HepG2 (cell line): Measurements from ENCODE around the gene SMARCC1. TPM values are rescaled to one million over a fixed set of nuclear protein-coding genes. Genes with fewer than 3 reads are reported as not detected.

Source experiments
- CHD2 ChIP-seq: IDR thresholded peaks from 2 replicates; pipeline ENCODE4 v1.6.1; 2011; ENCODE audit warnings: low read depth, low read length, improper control_type of control experiment
- EEA1 ChIP-seq: sonication (generic); formaldehyde crosslinking; IDR thresholded peaks from 2 replicates; pipeline ENCODE4 v1.5.1; 2020; ENCODE audit warnings: mild to moderate bottlenecking, missing genetic modification reagents, borderline replicate concordance
- HOXA9 ChIP-seq: sonication (generic); formaldehyde crosslinking; IDR thresholded peaks from 2 replicates; pipeline ENCODE4 v1.8.1; 2022; ENCODE audit warnings: missing genetic modification reagents, mild to moderate bottlenecking, moderate library complexity, borderline replicate concordance
- MIXL1 ChIP-seq: IDR thresholded peaks from 2 replicates; pipeline ENCODE4 v1.6.1; 2016
- MYC ChIP-seq: sonication (generic); formaldehyde crosslinking; IDR thresholded peaks from 2 replicates; pipeline ENCODE4 v1.9.0; 2021; ENCODE audit warnings: missing genetic modification reagents, borderline replicate concordance
- RARG ChIP-seq: sonication (generic); formaldehyde crosslinking; IDR thresholded peaks from 2 replicates; pipeline ENCODE4 v1.4.0; 2020; ENCODE audit warnings: low read depth, mild to moderate bottlenecking, missing genetic modification reagents
- YY1 ChIP-seq: IDR thresholded peaks from 2 replicates; pipeline ENCODE4 v1.6.1; 2011; ENCODE audit warnings: low read length, low read depth, moderate library complexity, mild to moderate bottlenecking; ENCODE audit not compliant: insufficient read depth, insufficient replicate concordance
- ZFYVE20 ChIP-seq: sonication (generic); formaldehyde crosslinking; IDR thresholded peaks from 2 replicates; pipeline ENCODE4 v1.8.0; 2023; ENCODE audit warnings: low read depth, mild to moderate bottlenecking, moderate library complexity, missing genetic modification reagents, borderline replicate concordance
- ZNF235 ChIP-seq: sonication (generic); formaldehyde crosslinking; IDR thresholded peaks from 2 replicates; pipeline ENCODE4 v1.8.1; 2023; ENCODE audit warnings: mild to moderate bottlenecking, missing genetic modification reagents, borderline replicate concordance
- ZNF530 ChIP-seq: sonication (generic); formaldehyde crosslinking; IDR thresholded peaks from 2 replicates; pipeline ENCODE4 v1.5.0; 2020; ENCODE audit warnings: low read depth, mild to moderate bottlenecking, missing genetic modification reagents
- ZNF720 ChIP-seq: sonication (generic); formaldehyde crosslinking; IDR thresholded peaks from 2 replicates; pipeline ENCODE4 v1.4.0; 2020; ENCODE audit warnings: missing genetic modification reagents
- ZNF780A ChIP-seq: sonication (generic); formaldehyde crosslinking; IDR thresholded peaks from 2 replicates; pipeline ENCODE4 v1.8.0; 2022; ENCODE audit warnings: mild to moderate bottlenecking, missing genetic modification reagents, moderate library complexity
- ZNF891 ChIP-seq: sonication (generic); formaldehyde crosslinking; IDR thresholded peaks from 2 replicates; pipeline ENCODE4 v1.5.0; 2020; ENCODE audit warnings: mild to moderate bottlenecking, missing genetic modification reagents
- ZSCAN21 ChIP-seq: sonication (generic); formaldehyde crosslinking; IDR thresholded peaks from 2 replicates; pipeline ENCODE4 v1.8.0; 2022; ENCODE audit warnings: mild to moderate bottlenecking, missing genetic modification reagents, moderate library complexity, borderline replicate concordance
- ZSCAN22 ChIP-seq: sonication (generic); formaldehyde crosslinking; IDR thresholded peaks from 2 replicates; pipeline ENCODE4 v1.4.0; 2020; ENCODE audit warnings: mild to moderate bottlenecking, missing genetic modification reagents
- ZSCAN9 ChIP-seq: IDR thresholded peaks from 2 replicates; pipeline ENCODE4 v1.6.1; 2016; ENCODE audit warnings: borderline replicate concordance
- polyA plus RNA-seq, 8 experiments: library from polyadenylated mRNA; depleted of rRNA in 3 of 8; stranded (reverse) in 7 of 8; unstranded in 1 of 8; fragments of >200 nt; fragmentation: Illumina TruSeq in 4 of 8; extraction: Trizol in 4 of 8; gene quantifications; 2 replicates each; pipeline versions ENCODE4 v1.2.1 to v1.2.3, GENCODE V29; 2011 to 2016; ENCODE audit warnings: low read depth in 4 of 8, missing spikeins in 1 of 8, mixed read lengths in 1 of 8; ENCODE audit not compliant: insufficient read depth in 1 of 8
- total RNA-seq, 5 experiments: library from RNA; depleted of rRNA; stranded (reverse); fragments of >200 nt; fragmentation: Illumina TruSeq; extraction: Trizol; gene quantifications; 2 replicates each; pipeline ENCODE4 v1.2.3, GENCODE V29; 2016; ENCODE audit warnings: low read depth in 1 of 5
- TF ChIP-seq, protein P1 (sequence below): sonication (generic); formaldehyde crosslinking; IDR thresholded peaks from 2 replicates; pipeline ENCODE4 v1.8.1; 2023; ENCODE audit warnings: mild to moderate bottlenecking, inconsistent platforms, moderate library complexity, missing genetic modification reagents, borderline replicate concordance
- TF ChIP-seq, protein P2 (sequence below): sonication (generic); formaldehyde crosslinking; IDR thresholded peaks from 2 replicates; pipeline ENCODE4 v1.8.1; 2023; ENCODE audit warnings: mild to moderate bottlenecking, missing genetic modification reagents
- TF ChIP-seq, protein P3 (sequence below): sonication (generic); formaldehyde crosslinking; IDR thresholded peaks from 2 replicates; pipeline ENCODE4 v1.5.0; 2020; ENCODE audit warnings: mild to moderate bottlenecking, missing genetic modification reagents, borderline replicate concordance
- TF ChIP-seq, protein P4 (sequence below): sonication (generic); formaldehyde crosslinking; IDR thresholded peaks from 2 replicates; pipeline ENCODE4 v1.5.1; 2020; ENCODE audit warnings: missing genetic modification reagents, mild to moderate bottlenecking, borderline replicate concordance

Gene SMARCC1
- total and polyA plus RNA-seq, 2 of the 13 experiments (the other 11 are each of a cell fraction or from before 2014, with no cell fraction given) = 47.9 to 58.4 TPM

DNA sequence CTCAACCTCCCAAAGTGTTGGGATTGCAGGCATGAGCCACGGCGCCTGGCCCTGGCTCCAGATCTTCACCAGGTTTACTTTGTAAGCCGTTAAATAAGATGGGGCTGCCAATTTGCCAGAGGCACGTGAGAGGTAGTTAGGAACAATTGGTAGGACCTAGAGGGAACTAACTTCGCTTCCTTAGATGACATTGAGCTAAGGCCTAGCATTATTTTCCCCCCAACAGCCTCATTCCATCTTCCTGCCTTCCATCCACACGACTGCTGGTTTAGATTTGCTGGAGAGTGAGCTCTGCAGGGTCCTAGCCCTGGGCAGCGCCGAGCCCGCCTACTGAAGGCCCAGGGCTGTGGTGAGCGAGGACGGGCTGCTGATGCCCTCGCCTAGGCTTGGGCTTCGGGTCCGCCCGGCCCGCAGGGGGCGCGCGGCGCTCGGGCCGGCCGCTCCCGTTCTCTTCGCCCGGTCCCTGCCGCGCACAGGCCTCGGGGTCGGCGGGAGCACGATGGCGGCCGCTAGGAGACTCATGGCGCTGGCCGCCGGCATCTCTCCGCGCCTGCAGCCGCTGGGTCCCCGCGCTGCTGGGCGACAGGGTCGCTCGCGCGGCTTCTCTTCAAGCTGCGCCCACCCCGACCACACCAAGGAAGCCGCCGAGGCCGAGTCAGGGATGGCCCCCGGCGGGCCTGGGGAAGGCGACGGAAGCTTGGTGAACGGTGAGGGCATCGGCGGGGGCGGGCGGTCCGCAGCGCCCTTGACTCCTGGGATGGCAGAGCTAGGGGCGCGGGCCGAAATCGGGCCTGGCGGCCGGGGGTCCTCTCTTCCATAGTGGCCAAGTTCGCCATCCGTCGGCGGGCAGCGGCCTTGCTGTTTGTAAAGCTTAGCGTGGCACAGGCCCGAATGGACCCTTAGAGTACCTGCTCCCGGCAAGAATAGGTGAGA lies 43.1 kb upstream of the SMARCC1 start (continued):
- TF ChIP-seq, protein P1, sequence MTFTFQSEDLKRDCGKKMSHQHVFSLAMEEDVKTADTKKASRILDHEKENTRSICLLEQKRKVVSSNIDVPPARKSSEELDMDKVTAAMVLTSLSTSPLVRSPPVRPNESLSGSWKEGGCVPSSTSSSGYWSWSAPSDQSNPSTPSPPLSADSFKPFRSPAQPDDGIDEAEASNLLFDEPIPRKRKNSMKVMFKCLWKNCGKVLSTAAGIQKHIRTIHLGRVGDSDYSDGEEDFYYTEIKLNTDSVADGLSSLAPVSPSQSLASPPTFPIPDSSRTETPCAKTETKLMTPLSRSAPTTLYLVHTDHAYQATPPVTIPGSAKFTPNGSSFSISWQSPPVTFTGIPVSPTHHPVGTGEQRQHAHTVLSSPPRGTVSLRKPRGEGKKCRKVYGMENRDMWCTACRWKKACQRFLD (CRISPR knock-in tag) = peak; percentile 80; the same call in 1 of the 2 replicates
- TF ChIP-seq RARG (CRISPR knock-in tag) (no peak), MIXL1 (CRISPR knock-in tag) (no peak), HOXA9 (CRISPR knock-in tag) (peak; percentile 57), ZNF720 (no peak), ZNF891 (CRISPR knock-in tag) (peak; percentile 47; the same call in 1 of the 2 replicates), ZSCAN22 (CRISPR knock-in tag) (no peak), EEA1 (CRISPR knock-in tag) (no peak), ZNF235 (peak; percentile 91; the same call in 1 of the 2 replicates), ZSCAN9 (CRISPR knock-in tag) (no peak), ZFYVE20 (no peak), MYC (CRISPR knock-in tag) (peak; percentile 90), CHD2 (0 out of 2 replicates have a peak, but pooled peaks have one; percentile 12), YY1 (peak; percentile 96), ZNF530 (CRISPR knock-in tag) (no peak), ZNF780A (no peak), ZSCAN21 (CRISPR knock-in tag) (peak; percentile 96)
- TF ChIP-seq, protein P2, sequence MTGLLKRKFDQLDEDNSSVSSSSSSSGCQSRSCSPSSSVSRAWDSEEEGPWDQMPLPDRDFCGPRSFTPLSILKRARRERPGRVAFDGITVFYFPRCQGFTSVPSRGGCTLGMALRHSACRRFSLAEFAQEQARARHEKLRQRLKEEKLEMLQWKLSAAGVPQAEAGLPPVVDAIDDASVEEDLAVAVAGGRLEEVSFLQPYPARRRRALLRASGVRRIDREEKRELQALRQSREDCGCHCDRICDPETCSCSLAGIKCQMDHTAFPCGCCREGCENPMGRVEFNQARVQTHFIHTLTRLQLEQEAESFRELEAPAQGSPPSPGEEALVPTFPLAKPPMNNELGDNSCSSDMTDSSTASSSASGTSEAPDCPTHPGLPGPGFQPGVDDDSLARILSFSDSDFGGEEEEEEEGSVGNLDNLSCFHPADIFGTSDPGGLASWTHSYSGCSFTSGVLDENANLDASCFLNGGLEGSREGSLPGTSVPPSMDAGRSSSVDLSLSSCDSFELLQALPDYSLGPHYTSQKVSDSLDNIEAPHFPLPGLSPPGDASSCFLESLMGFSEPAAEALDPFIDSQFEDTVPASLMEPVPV (CRISPR knock-in tag) = peak; percentile 22; the same call in 1 of the 2 replicates
- TF ChIP-seq, protein P3, sequence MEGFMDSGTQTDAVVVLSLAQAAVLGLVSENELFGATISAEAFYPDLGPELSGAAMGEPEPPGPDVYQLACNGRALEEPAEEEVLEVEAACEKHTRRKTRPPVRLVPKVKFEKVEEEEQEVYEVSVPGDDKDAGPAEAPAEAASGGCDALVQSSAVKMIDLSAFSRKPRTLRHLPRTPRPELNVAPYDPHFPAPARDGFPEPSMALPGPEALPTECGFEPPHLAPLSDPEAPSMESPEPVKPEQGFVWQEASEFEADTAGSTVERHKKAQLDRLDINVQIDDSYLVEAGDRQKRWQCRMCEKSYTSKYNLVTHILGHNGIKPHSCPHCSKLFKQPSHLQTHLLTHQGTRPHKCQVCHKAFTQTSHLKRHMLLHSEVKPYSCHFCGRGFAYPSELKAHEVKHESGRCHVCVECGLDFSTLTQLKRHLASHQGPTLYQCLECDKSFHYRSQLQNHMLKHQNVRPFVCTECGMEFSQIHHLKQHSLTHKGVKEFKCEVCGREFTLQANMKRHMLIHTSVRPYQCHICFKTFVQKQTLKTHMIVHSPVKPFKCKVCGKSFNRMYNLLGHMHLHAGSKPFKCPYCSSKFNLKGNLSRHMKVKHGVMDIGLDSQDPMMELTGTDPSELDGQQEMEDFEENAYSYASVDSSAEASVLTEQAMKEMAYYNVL (CRISPR knock-in tag) = peak; percentile 51; the same call in 1 of the 2 replicates
- TF ChIP-seq, protein P4, sequence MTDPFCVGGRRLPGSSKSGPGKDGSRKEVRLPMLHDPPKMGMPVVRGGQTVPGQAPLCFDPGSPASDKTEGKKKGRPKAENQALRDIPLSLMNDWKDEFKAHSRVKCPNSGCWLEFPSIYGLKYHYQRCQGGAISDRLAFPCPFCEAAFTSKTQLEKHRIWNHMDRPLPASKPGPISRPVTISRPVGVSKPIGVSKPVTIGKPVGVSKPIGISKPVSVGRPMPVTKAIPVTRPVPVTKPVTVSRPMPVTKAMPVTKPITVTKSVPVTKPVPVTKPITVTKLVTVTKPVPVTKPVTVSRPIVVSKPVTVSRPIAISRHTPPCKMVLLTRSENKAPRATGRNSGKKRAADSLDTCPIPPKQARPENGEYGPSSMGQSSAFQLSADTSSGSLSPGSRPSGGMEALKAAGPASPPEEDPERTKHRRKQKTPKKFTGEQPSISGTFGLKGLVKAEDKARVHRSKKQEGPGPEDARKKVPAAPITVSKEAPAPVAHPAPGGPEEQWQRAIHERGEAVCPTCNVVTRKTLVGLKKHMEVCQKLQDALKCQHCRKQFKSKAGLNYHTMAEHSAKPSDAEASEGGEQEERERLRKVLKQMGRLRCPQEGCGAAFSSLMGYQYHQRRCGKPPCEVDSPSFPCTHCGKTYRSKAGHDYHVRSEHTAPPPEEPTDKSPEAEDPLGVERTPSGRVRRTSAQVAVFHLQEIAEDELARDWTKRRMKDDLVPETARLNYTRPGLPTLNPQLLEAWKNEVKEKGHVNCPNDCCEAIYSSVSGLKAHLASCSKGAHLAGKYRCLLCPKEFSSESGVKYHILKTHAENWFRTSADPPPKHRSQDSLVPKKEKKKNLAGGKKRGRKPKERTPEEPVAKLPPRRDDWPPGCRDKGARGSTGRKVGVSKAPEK (CRISPR knock-in tag) = no peak
